Measurements from ENCODE around the gene DESI2. TPM values are rescaled to one million over a fixed set of nuclear protein-coding genes. Genes with fewer than 3 reads are reported as not detected.

DESI2 gene
- total RNA-seq, 3 donors from 2014 or later: 27.5 to 36.3 (median 31.1) TPM

DNA sequence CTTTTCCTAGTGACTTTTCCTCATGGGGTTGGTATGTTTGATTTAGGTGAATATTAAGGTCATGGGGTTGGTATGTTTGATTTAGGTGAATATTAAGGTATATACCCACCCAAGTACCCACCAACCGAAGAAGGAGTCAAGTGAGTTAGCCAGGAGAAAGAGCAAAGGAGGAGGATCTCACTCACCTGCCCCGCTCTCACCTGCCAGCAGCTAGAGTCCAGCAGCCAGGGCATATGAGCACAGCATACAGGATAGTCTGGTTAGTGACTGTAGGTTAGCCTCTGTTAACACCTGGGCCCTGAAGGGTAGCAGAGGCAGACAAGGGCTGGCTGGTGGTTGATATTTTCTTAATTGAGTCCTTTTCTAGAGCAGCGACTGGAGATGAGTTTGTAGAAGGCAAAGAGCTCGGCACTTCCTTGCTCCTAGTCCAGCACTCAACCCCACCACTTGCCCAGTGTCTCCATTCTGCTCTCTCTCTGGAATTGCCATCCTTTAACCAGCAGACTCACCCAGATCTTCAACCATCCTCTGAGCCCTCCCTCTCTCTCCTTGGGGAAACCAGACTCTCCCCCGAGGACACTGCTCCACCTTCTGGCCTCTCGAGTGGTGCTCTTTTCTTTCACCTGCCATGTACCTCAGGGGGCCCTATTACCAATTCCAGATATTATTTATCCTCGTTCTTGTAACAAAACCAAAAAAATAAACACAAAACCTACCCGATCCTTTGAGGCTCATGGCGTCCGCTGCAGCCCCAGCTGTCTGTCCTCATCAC is 16.3 kb upstream of the DESI2 start:
- intact Hi-C loops (cut with DNase I; ENCODE audit: low total_unique reads): no loop called here
- no peaks in the 10 kb centered on the region for H3K4me1 ChIP-seq

DNA sequence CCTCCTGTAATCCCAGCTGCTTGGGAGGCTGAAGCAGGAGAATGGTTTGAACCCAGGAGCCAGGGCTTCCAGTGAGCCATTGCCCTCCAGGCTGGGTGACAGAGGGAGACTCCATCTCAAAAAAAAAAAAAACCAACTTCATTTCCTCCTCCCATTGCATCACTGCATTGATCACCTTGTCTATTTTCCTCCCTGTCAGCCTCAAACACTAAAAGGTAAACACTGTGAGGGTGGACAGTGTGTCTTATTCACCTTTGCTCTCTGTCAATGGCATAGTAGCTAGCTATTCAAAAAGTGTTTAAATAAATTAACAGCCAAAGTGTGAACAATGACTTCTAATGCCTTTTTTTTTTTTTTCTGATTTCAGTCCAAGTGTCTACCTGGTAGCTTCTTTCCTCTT is 13.4 kb upstream of the DESI2 start:
- Histone ChIP-seq H3K9me3 (no peaks in the 10 kb centered on the region), H3K27ac (no peak overlapping the region), H3K4me1 (no peaks in the 10 kb centered on the region), H3K36me3 (no peaks in the 10 kb centered on the region), H3K4me3 (no peak overlapping the region), H3K27me3 (no peaks in the 10 kb centered on the region)
- no peak for DNase-seq (ENCODE audit: low spot score in 2 of 2)
- TF ChIP-seq, protein P1, sequence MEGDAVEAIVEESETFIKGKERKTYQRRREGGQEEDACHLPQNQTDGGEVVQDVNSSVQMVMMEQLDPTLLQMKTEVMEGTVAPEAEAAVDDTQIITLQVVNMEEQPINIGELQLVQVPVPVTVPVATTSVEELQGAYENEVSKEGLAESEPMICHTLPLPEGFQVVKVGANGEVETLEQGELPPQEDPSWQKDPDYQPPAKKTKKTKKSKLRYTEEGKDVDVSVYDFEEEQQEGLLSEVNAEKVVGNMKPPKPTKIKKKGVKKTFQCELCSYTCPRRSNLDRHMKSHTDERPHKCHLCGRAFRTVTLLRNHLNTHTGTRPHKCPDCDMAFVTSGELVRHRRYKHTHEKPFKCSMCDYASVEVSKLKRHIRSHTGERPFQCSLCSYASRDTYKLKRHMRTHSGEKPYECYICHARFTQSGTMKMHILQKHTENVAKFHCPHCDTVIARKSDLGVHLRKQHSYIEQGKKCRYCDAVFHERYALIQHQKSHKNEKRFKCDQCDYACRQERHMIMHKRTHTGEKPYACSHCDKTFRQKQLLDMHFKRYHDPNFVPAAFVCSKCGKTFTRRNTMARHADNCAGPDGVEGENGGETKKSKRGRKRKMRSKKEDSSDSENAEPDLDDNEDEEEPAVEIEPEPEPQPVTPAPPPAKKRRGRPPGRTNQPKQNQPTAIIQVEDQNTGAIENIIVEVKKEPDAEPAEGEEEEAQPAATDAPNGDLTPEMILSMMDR (IDR thresholded peaks at IDR 0.05): no peak
- TF ChIP-seq POLR2AphosphoS5 (IDR thresholded peaks at IDR 0.05) (no peak), POLR2A (IDR thresholded peaks at IDR 0.05) (no peak)
- intact Hi-C loops (cut with DNase I; ENCODE audit: low total_unique reads): no loop called here

More for the DNA sequence above, 16.3 kb upstream of the DESI2 start:
- Histone ChIP-seq H3K36me3 (no peaks in the 10 kb centered on the region), H3K27ac (no peak overlapping the region), H3K4me3 (no peak overlapping the region), H3K27me3 (no peaks in the 10 kb centered on the region), H3K9me3 (peaks cover 0 to 6% of the 10 kb centered on the region in 2 donors)
- no peak for DNase-seq (ENCODE audit: low spot score in 2 of 2)
- TF ChIP-seq POLR2AphosphoS5 (IDR thresholded peaks at IDR 0.05) (no peak), POLR2A (IDR thresholded peaks at IDR 0.05) (no peak)
- TF ChIP-seq, protein P1 (IDR thresholded peaks at IDR 0.05): no peak

- Histone ChIP-seq H3K4me1 (no peaks in the 10 kb centered on the region), H3K27me3 (no peaks in the 10 kb centered on the region), H3K27ac (no peak overlapping the region), H3K36me3 (no peaks in the 10 kb centered on the region), H3K9me3 (no peaks in the 10 kb centered on the region), H3K4me3 (no peak overlapping the region)
- intact Hi-C loops (cut with DNase I; ENCODE audit: low total_unique reads): no loop called here
- no peak for DNase-seq (ENCODE audit: low spot score in 2 of 2)
- TF ChIP-seq, protein P1 (IDR thresholded peaks at IDR 0.05): no peak
- TF ChIP-seq POLR2A (IDR thresholded peaks at IDR 0.05): no peak
- TF ChIP-seq POLR2AphosphoS5 (IDR thresholded peaks at IDR 0.05): no peak
Observed at GRCh38 chr1:244640917-244641316, 12.0 kb upstream of the DESI2 start.

- intact Hi-C loops (cut with DNase I; ENCODE audit: low total_unique reads): no loop called here
- Histone ChIP-seq H3K36me3 (no peaks in the 10 kb centered on the region), H3K4me1 (no peaks in the 10 kb centered on the region), H3K9me3 (no peaks in the 10 kb centered on the region), H3K27ac (no peak overlapping the region), H3K4me3 (no peak overlapping the region), H3K27me3 (no peaks in the 10 kb centered on the region)
- TF ChIP-seq POLR2AphosphoS5 (IDR thresholded peaks at IDR 0.05): no peak
- TF ChIP-seq, protein P1 (IDR thresholded peaks at IDR 0.05): no peak
- no peak for TF ChIP-seq POLR2A (IDR thresholded peaks at IDR 0.05)
- no peak for DNase-seq (ENCODE audit: low spot score in 2 of 2)
Observed at GRCh38 chr1:244642526-244642925, 10.4 kb upstream of the DESI2 start.

DNA sequence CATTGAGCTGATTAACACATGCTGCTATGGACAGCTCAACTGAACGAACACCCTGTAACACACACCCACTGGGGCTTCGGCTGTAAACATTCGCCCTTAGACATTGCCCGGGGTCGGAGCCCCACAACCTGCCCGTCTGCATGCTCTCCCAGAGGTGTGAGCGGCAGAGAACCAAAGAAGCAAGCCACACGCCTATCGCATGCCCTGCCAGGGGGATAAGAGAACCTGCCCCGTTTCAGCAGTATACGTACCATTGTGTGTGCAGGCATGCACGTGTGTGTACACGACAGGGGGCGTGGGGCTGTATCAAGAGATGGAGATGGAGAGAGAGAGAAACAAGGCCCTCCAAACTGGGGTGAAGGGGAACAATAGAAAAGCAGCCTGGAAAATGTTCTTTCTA is 9.9 kb upstream of the DESI2 start:
- Histone ChIP-seq H3K27me3 (no peaks in the 10 kb centered on the region), H3K36me3 (no peaks in the 10 kb centered on the region), H3K4me1 (no peaks in the 10 kb centered on the region), H3K27ac (no peak overlapping the region), H3K9me3 (no peaks in the 10 kb centered on the region), H3K4me3 (no peak overlapping the region)
- intact Hi-C loops (cut with DNase I; ENCODE audit: low total_unique reads): no loop called here
- no peak for DNase-seq (ENCODE audit: low spot score in 2 of 2)
- no peak for TF ChIP-seq POLR2A (IDR thresholded peaks at IDR 0.05)
- TF ChIP-seq, protein P1 (IDR thresholded peaks at IDR 0.05): no peak

Data from breast epithelium (tissue), 4 donors.